Left forelimb (tissue), 1 donor: ENCODE measurements around the gene ANKS1B.

ENCODE experiments used
- DNase-seq: peaks from one replicate; pipeline ENCODE4 v3.0.0-alpha.2; 2018; ENCODE audit warnings: low spot score

ANKS1B gene

GRCh38 chr12:98730412-98730811, 1254.3 kb downstream of the ANKS1B start:
- no peak for DNase-seq

- DNase-seq, result no peak
Observed at GRCh38 chr12:98727196-98727595, 1257.5 kb downstream of the ANKS1B start.

GRCh38 chr12:98725476-98726247, 1259.1 kb downstream of the ANKS1B start:
- no peak for DNase-seq

- no peak for DNase-seq
Observed at GRCh38 chr12:98724384-98725155, 1260.2 kb downstream of the ANKS1B start.

- DNase-seq, result no peak
Observed at GRCh38 chr12:98721204-98721702, 1263.5 kb downstream of the ANKS1B start.

GRCh38 chr12:98719515-98720504, 1264.9 kb downstream of the ANKS1B start:
- DNase-seq, result no peak

- DNase-seq, result no peak
Observed at GRCh38 chr12:98714426-98714825, 1270.3 kb downstream of the ANKS1B start.

GRCh38 chr12:98709022-98709421, 1275.7 kb downstream of the ANKS1B start:
- no peak for DNase-seq

- no peak for DNase-seq
Observed at GRCh38 chr12:98701166-98701565, 1283.6 kb downstream of the ANKS1B start.

- no peak for DNase-seq
Observed at GRCh38 chr12:98699586-98699985, 1285.2 kb downstream of the ANKS1B start.

GRCh38 chr12:98698603-98699463, 1285.9 kb downstream of the ANKS1B start:
- no peak for DNase-seq

- DNase-seq, result no peak
Observed at GRCh38 chr12:98697209-98697608, 1287.5 kb downstream of the ANKS1B start.

GRCh38 chr12:98696036-98696646, 1288.6 kb downstream of the ANKS1B start:
- DNase-seq, result no peak

- no peak for DNase-seq
Observed at GRCh38 chr12:98691351-98691750, 1293.4 kb downstream of the ANKS1B start.

- DNase-seq, result no peak
Observed at GRCh38 chr12:98686603-98687002, 1298.1 kb downstream of the ANKS1B start.
